A673 (cell line): ENCODE data around the gene BEND2. TPM values are rescaled to one million over a fixed set of nuclear protein-coding genes. Genes with fewer than 3 reads are reported as not detected.

ENCODE experiments used
- BruUV-seq: library from RNA; stranded (reverse); fragments of 400-500 nt; replicated peaks from 2 replicates; lab custom pipeline; 2021; lab: Mats Ljungman, UMichigan
- CTCF ChIA-PET: fragments of 300-600 bp; sonication (Branson Sonifier 250); formaldehyde crosslinking; loops from one replicate; lab custom pipeline; 2022; ENCODE audit warnings: antibody characterized with exemption; lab: Charles Lee
- POLR2A ChIA-PET: fragments of 300-600 bp; sonication (Branson Sonifier 250); formaldehyde crosslinking; loops from one replicate; lab custom pipeline; 2022; ENCODE audit warnings: antibody characterized with exemption; ENCODE audit not compliant: low non-redundant PET; lab: Charles Lee
- DNase-seq: peaks from one replicate; pipeline ENCODE4 v3.0.0-alpha.2; 2015; ENCODE audit warnings: low spot score
- H3K27ac ChIP-seq: fragments of 200-600 bp; sonication (generic); 2 replicates; pipeline ENCODE4 v1.5.1; 2016; ENCODE audit warnings: mixed run types, low read depth, mild to moderate bottlenecking, mixed read lengths, antibody characterized with exemption, low read length; ENCODE audit not compliant: poor library complexity, severe bottlenecking
- H3K27me3 ChIP-seq: fragments of 200-600 bp; sonication (generic); replicated peaks from 2 replicates; pipeline ENCODE4 v1.6.1; 2017; ENCODE audit warnings: mixed run types, low read depth, mild to moderate bottlenecking, mixed read lengths, antibody characterized with exemption, low read length; ENCODE audit not compliant: insufficient read depth, poor library complexity
- H3K36me3 ChIP-seq: fragments of 200-600 bp; sonication (generic); 2 replicates; pipeline ENCODE4 v1.6.1; 2016; ENCODE audit warnings: mixed run types, mild to moderate bottlenecking, mixed read lengths, antibody characterized with exemption, low read length; ENCODE audit not compliant: insufficient read depth, poor library complexity, severe bottlenecking
- H3K4me1 ChIP-seq: fragments of 200-600 bp; sonication (generic); 2 replicates; pipeline ENCODE4 v1.6.1; 2017; ENCODE audit warnings: mixed run types, mild to moderate bottlenecking, mixed read lengths, antibody characterized with exemption, low read length; ENCODE audit not compliant: insufficient read depth, poor library complexity, severe bottlenecking
- H3K4me3 ChIP-seq: fragments of 200-600 bp; sonication (generic); 2 replicates; pipeline ENCODE4 v1.5.1; 2016; ENCODE audit warnings: low read depth, mixed run types, mild to moderate bottlenecking, mixed read lengths, low read length; ENCODE audit not compliant: poor library complexity, severe bottlenecking
- H3K9me3 ChIP-seq: fragments of 200-600 bp; sonication (generic); 2 replicates; pipeline ENCODE4 v1.6.1; 2016; ENCODE audit warnings: mixed run types, low read depth, mild to moderate bottlenecking, mixed read lengths, antibody characterized with exemption, low read length; ENCODE audit not compliant: poor library complexity, severe bottlenecking
- CTCF ChIP-seq: fragments of 300-800, 200-600 bp; sonication (generic); conservative IDR thresholded peaks from 2 replicates; pipeline ENCODE4 v1.5.1; 2017; ENCODE audit warnings: low read depth, mild to moderate bottlenecking, antibody characterized with exemption, low read length, moderate library complexity, mixed read lengths
- EZH2 ChIP-seq: fragments of 200-600 bp; sonication (generic); IDR thresholded peaks from 2 replicates; pipeline ENCODE4 v1.6.1; 2017; ENCODE audit warnings: borderline replicate concordance, low read depth, mild to moderate bottlenecking, mixed read lengths, antibody characterized with exemption, low read length; ENCODE audit not compliant: poor library complexity, severe bottlenecking
- intact Hi-C: fragments of 100-400 bp; cut with micrococcal nuclease; formaldehyde crosslinking; loops from one replicate; pipeline ENCODE4 v1.10.0; 2022; ENCODE audit not compliant: unreplicated experiment
- total RNA-seq: library from RNA; stranded (reverse); gene quantifications from 2 replicates; pipeline ENCODE4 v1.2.3, GENCODE V29; 2021

BEND2 gene
- total RNA-seq, 1 experiment from 2014 or later: not detected

GRCh38 chrX:18174209-18174608 lies 46.5 kb downstream of the BEND2 start:
- Histone ChIP-seq H3K4me3 (no peak overlapping the region), H3K9me3 (no peaks in the 10 kb centered on the region), H3K4me1 (no peaks in the 10 kb centered on the region), H3K27me3 (no peaks in the 10 kb centered on the region), H3K27ac (no peak overlapping the region), H3K36me3 (no peaks in the 10 kb centered on the region)
- intact Hi-C loops: no loop called here
- ChIA-PET CTCF (no interaction called here), POLR2A (no interaction called here)
- no TSS peak for BruUV-seq
- DNase-seq: no peak
- TF ChIP-seq CTCF: no peak
- no peak for TF ChIP-seq EZH2

GRCh38 chrX:18173494-18174180 lies 47.0 kb downstream of the BEND2 start:
- DNase-seq: no peak
- H3K4me1 ChIP-seq: no peaks in the 10 kb centered on the region
- no peak for TF ChIP-seq EZH2
- TF ChIP-seq CTCF: no peak
- H3K27me3 ChIP-seq: no peaks in the 10 kb centered on the region
- no peaks in the 10 kb centered on the region for H3K36me3 ChIP-seq
- BruUV-seq: no TSS peak
- H3K4me3 ChIP-seq: no peak overlapping the region
- H3K27ac ChIP-seq: no peak overlapping the region
- ChIA-PET CTCF (no interaction called here), POLR2A (no interaction called here)
- intact Hi-C loops: no loop called here
- no peaks in the 10 kb centered on the region for H3K9me3 ChIP-seq

GRCh38 chrX:18172970-18173369 lies 47.7 kb downstream of the BEND2 start:
- no peak overlapping the region for H3K27ac ChIP-seq
- no peak for TF ChIP-seq EZH2
- TF ChIP-seq CTCF: no peak
- ChIA-PET CTCF (no interaction called here), POLR2A (no interaction called here)
- H3K4me1 ChIP-seq: no peaks in the 10 kb centered on the region
- DNase-seq: no peak
- H3K9me3 ChIP-seq: no peaks in the 10 kb centered on the region
- no peak overlapping the region for H3K4me3 ChIP-seq
- no TSS peak for BruUV-seq
- intact Hi-C loops: no loop called here
- H3K36me3 ChIP-seq: no peaks in the 10 kb centered on the region
- no peaks in the 10 kb centered on the region for H3K27me3 ChIP-seq
